GM12801 (cell line): ENCODE results near the gene SPC24.

Source experiments
- TF ChIP-seq, protein P1 (sequence below): IDR thresholded peaks from one replicate; pipeline ENCODE4 v1.5.1; 2011; ENCODE audit warnings: control low read depth; ENCODE audit not compliant: insufficient read length; ENCODE audit errors: extremely low read depth

The SPC24 gene

DNA sequence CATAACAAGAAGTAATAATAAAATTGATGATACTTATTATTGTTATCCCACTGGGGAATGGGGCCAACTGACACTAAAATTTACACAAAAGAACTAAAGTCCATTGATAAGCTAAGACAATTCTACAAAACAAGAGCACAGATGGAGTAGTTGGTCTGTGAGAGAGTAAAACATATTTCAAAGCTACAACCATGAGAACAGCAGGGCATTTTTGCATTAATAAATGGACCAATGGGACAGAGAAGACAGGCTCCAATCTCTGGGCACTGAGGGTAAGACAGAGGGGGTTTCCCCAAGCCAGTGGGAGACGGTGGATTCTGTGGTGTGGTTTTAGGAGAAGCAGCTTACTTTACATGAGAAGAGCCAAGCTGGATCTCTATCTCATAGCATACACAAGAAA lies 27.4 kb upstream of the SPC24 start:
- TF ChIP-seq, protein P1, sequence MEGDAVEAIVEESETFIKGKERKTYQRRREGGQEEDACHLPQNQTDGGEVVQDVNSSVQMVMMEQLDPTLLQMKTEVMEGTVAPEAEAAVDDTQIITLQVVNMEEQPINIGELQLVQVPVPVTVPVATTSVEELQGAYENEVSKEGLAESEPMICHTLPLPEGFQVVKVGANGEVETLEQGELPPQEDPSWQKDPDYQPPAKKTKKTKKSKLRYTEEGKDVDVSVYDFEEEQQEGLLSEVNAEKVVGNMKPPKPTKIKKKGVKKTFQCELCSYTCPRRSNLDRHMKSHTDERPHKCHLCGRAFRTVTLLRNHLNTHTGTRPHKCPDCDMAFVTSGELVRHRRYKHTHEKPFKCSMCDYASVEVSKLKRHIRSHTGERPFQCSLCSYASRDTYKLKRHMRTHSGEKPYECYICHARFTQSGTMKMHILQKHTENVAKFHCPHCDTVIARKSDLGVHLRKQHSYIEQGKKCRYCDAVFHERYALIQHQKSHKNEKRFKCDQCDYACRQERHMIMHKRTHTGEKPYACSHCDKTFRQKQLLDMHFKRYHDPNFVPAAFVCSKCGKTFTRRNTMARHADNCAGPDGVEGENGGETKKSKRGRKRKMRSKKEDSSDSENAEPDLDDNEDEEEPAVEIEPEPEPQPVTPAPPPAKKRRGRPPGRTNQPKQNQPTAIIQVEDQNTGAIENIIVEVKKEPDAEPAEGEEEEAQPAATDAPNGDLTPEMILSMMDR = no peak

DNA sequence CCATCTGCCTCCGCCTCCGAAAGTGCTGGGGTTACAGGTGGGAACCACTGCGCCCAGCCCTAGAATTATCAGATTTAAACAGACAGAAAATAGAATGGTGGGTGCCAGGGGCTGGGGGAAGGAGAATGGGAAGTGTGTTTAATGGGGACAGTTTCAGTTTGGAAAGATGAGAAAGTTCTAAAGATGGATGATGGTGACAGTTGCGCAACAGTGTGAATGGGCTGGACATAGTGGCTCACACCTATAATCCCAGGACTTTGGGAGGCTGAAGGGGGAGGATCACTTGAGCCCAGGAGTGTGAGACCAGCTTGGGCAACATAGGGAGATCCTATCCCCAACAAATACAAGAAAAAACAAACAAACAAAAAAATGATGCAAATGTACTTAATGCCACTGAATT lies 25.9 kb upstream of the SPC24 start:
- TF ChIP-seq, protein P1 = no peak

DNA sequence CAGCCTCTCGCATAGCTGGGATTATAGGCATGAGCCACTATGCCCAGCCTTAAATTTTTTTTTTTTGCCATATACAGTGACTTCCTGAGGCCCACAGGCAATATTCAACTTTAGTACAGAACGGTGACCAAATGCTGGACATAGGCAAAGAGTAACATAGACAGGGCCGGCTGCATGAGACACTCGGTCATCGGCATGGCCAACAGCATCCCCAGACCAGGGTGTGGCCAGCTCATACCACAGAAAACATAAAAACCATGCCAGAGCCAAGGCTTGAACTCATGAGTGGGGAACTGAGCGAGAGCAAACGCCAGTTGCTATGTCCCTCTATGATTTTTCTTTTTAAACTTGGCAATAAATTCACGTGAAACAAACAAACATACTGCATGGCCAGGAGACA lies 24.8 kb upstream of the SPC24 start:
- TF ChIP-seq, protein P1 = no peak

DNA sequence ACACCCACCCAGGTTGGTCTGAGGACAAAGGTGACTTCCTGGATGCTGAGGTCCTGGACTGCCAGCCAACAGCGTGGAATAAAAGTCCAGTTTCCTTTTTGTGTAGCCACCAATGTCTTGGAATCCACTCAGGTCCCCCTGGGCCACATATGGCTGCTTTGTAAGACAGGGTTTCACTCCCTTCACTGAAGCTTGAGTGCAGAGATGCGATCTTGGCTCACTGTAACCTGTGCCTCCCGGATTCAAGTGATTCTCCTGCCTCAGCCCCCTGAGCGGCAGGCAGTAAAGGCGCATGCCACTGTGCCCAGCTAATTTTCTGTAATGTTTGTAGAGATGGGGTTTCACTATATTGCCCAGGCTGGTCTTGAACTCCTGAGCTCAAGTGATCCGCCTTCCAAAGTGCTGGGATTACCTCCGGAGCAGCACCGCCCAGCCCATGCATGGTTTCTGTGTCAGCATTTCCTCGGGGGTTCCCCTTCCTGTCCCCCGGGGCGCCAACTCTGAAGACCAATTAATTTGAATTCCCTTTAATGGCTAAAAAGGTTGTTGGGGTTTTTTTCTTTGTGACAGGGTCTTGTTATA lies 24.2 kb upstream of the SPC24 start:
- TF ChIP-seq, protein P1 = no peak

DNA sequence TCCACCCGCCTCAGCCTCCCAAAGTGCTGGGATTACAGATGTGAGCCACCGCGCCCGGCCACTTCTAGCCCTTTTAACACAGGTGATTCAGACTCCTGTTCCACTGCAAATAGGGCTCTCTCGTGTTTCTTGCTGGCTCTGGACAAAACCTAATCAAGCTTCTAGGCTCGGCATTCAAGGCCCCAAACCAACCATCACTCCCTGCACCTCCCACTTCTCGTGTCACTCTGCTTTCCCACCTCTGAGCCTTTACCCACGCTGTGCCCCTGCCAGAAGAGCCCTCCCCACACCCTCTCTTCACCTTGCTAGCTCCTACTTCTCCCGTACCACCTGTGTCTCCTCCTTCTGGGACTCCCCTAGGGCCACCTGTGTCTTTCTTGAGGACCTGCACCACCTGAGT lies 22.0 kb upstream of the SPC24 start:
- TF ChIP-seq, protein P1 = no peak

DNA sequence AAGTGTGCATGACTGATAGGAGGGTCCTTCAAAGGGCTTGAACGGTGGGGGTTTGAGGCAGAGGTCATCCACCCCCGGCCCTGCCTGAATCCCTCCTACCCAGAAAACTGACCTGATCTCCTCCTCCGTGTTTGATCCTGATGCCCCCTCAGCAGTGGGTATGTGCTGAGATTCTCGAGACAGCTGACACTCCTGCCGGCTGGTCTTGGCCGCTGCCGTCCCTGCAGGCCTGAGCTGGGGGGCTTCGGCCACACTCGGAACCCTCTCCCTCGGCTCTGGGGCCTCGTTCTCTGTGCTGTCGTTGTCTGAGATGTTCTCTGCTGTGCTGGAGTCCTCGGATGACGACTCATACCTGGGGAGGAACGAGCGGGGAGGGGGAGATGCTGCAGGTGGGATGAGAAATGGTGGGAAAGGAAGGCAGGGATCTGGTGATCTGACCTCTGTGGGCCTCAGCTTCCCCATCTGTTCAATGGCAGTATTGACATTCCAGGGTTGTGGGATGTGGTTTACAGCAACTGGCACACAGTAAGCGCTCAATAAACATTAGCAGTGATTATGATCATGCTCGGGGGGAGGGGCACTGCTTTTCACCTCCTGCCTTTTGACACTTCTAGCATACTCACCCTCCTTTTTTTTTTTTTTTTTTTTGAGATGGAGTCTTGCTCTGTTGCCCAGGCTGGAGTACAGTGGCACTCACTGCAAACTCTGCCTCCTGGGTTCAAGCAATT lies 21.0 kb upstream of the SPC24 start:
- TF ChIP-seq, protein P1 = no peak

DNA sequence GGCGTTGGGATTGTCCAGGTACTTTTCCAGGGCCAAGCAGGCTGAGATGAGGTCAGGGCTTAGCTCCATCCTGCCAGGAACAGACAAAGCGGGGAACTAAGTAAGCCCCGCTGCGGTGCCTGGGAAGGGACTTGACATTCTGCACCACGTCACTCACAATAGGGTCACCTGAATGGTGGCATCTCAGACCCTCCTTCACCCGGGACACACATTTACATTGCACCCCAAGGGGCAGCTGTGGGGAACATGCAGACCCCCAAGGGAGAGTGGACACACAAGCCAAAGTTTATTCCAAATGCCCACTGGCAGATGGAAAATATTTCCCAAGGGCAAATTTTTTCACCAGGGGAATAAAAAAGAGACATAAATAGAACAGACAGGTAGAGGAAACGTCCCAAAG lies 20.3 kb upstream of the SPC24 start:
- TF ChIP-seq, protein P1 = no peak
